ENCODE data around the gene C2orf92. TPM values are rescaled to one million over a fixed set of nuclear protein-coding genes. Genes with fewer than 3 reads are reported as not detected.

Gene C2orf92
- total and polyA plus RNA-seq, 5 donors = 3.8 to 8.3 (median 5.1) TPM

DNA sequence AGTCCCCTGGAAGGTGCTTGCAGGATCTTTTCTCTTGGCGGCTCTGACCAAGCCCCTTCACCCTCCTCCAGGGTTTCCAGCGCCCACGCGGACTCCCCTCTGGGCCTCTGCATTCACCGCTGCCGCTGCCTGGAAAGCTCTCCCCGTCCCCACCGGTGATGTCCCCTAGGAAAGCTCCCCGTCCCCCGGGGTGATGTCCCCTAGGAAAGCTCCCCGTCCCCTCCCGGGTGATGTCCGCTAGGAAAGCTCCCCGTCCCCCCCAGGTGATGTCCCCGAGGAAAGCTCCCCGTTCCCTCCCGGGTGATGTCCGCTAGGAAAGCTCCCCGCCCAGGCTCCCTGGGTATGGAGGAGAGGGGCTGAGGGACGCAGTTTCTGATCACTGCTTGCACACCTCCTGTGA, 71.7 kb downstream of the C2orf92 start:
- Histone ChIP-seq H3K9me3 (ENCODE audit: control insufficient read depth, low read length) (no peaks in the 10 kb centered on the region), H3K27ac (ENCODE audit: low read length) (no peak overlapping the region), H3K4me3 (ENCODE audit: low read length) (no peak overlapping the region), H3K4me1 (ENCODE audit: control insufficient read depth, insufficient read depth, low read length) (peaks cover 6% of the 10 kb centered on the region), H3K27me3 (ENCODE audit: control insufficient read depth, insufficient read depth) (no peaks in the 10 kb centered on the region)
- 94% methylated on average over 20 of the region's 20 CpGs for WGBS
- intact Hi-C loops (cut with DNase I) = no loop called here
- ATAC-seq (no peak), DNase-seq (peak in 2 of 3 donors; percentile 7 to 54)

DNA sequence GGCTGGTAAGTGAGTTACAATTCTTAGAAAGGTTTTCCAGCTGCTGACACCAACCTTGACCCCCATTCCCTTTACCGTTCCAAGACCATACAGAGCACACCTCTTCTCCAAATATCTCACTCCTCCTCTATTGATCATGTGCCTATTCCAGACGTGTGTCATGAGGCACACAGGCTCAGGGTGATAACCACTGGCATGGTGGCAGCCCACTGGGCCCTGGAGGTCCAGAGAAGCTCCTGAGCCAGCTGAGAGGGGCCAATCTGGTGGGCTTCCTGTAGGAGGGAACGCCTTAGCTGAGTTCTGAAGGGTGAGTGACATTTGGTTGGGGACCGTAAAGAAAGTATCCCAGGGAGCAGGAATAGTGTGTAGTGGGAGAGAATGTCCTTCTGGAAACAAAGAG, 72.2 kb downstream of the C2orf92 start:
- WGBS = 62% methylated on average over 4 of the region's 4 CpGs
- no peaks in the 10 kb centered on the region for H3K27me3 ChIP-seq (ENCODE audit: control insufficient read depth, insufficient read depth)
- intact Hi-C loops (cut with DNase I) = no loop called here
- H3K4me3 ChIP-seq (ENCODE audit: low read length) = no peak overlapping the region
- ATAC-seq = no peak
- H3K27ac ChIP-seq (ENCODE audit: low read length) = no peak overlapping the region
- peaks cover 6% of the 10 kb centered on the region for H3K4me1 ChIP-seq (ENCODE audit: control insufficient read depth, insufficient read depth, low read length)
- DNase-seq = no peak
- H3K9me3 ChIP-seq (ENCODE audit: control insufficient read depth, low read length) = no peaks in the 10 kb centered on the region

DNA sequence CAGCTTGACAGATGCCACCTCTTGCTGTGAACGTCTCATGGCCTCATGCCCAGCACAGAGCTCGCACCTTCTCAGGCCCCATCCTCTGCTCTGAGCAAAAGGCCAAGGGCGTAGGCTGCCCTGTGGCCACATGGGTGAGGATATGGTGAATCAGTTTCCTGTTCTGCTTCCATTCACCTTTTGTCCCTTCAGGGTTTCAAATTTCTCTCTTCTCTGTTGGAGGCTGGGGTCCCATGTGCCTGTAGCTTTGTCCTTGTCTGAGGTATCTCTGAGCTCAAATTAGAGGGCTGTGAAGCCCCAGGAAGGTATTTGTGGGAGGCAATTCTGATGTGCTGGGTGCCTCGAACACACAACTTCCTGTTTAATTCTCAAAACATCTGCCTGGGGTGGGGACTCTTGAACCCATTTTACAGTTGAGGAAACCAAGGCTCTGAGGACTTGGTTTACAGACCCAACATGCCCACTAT, 72.9 kb downstream of the C2orf92 start:
- Histone ChIP-seq H3K4me3 (ENCODE audit: low read length) (no peak overlapping the region), H3K27ac (ENCODE audit: low read length) (peak overlapping the region; percentile 5), H3K9me3 (ENCODE audit: control insufficient read depth, low read length) (no peaks in the 10 kb centered on the region), H3K4me1 (ENCODE audit: control insufficient read depth, insufficient read depth, low read length) (peaks cover 6% of the 10 kb centered on the region), H3K27me3 (ENCODE audit: control insufficient read depth, insufficient read depth) (no peaks in the 10 kb centered on the region)
- ATAC-seq (peak; percentile 82 to 85), DNase-seq (peak in 2 of 3 donors; percentile 55 to 76)
- WGBS = 47% methylated on average over 4 of the region's 4 CpGs
- intact Hi-C loops (cut with DNase I) = no loop called here

DNA sequence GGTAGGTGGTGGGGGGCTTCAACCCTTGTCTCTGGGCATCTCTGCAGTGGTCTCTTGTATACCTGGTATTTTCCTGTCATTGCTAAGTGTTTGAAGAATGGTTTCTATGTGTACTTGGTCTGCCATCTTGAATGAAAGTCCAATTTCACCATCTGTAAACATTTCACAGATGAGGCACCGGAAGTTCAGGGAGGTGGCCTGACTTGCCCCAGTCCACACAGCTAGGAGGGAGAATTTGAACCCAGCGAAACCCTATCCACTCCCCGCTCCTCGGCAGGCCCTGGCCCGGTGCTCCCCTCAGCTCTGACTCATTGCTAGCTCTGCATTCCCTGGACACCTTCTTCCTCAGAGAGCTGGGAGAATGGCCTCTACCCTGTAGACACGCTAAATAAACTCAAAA, 74.4 kb downstream of the C2orf92 start:
- Histone ChIP-seq H3K4me1 (ENCODE audit: control insufficient read depth, insufficient read depth, low read length) (peaks cover 9% of the 10 kb centered on the region), H3K27me3 (ENCODE audit: control insufficient read depth, insufficient read depth) (no peaks in the 10 kb centered on the region), H3K4me3 (ENCODE audit: low read length) (no peak overlapping the region), H3K9me3 (ENCODE audit: control insufficient read depth, low read length) (no peaks in the 10 kb centered on the region), H3K27ac (ENCODE audit: low read length) (no peak overlapping the region)
- intact Hi-C loops (cut with DNase I) = no loop called here
- DNase-seq (no peak), ATAC-seq (no peak)
- 96% methylated on average over 6 of the region's 6 CpGs for WGBS

DNA sequence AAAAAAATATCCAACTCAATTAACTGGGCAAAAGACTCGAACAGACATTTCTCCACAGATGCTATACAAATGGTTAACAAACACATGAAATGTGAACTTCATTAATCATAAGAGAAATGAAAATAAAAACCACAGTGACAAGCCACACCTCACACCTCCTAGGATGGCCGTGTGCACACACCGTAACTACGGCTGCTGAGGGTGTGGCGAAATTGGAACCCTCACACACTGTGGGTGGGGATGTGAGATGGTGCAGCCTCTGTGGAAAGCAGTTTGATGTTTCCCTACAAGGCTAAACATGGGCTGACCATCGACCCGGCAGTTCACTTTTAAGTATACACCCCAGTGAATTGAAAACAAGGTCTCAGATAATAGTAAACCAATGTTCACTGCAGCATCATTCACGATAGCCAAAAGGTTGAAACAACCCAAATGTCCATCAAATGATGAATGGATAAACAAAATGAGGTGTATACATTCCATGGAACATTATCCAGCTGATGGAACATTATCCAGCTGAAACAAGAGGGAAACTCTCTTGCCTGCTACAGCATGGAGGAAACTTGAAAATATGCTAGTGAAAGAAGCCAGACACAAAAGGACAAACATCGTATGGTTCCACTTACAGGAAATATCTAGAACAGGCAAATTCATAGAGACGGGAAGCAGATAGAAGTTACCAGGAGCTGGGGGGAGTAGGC, 76.1 kb downstream of the C2orf92 start:
- ATAC-seq = no peak
- intact Hi-C loops (cut with DNase I) = no loop called here
- DNase-seq = no peak
- peaks cover 9% of the 10 kb centered on the region for H3K4me1 ChIP-seq (ENCODE audit: control insufficient read depth, insufficient read depth, low read length)
- no peaks in the 10 kb centered on the region for H3K27me3 ChIP-seq (ENCODE audit: control insufficient read depth, insufficient read depth)
- H3K27ac ChIP-seq (ENCODE audit: low read length) = no peak overlapping the region
- 64% methylated on average over 10 of the region's 10 CpGs for WGBS
- no peak overlapping the region for H3K4me3 ChIP-seq (ENCODE audit: low read length)
- H3K9me3 ChIP-seq (ENCODE audit: control insufficient read depth, low read length) = no peaks in the 10 kb centered on the region

GRCh38 chr2:97747285-97747684, 77.8 kb downstream of the C2orf92 start:
- Histone ChIP-seq H3K9me3 (ENCODE audit: control insufficient read depth, low read length) (no peaks in the 10 kb centered on the region), H3K27ac (ENCODE audit: low read length) (no peak overlapping the region), H3K4me3 (ENCODE audit: low read length) (no peak overlapping the region), H3K27me3 (ENCODE audit: control insufficient read depth, insufficient read depth) (no peaks in the 10 kb centered on the region), H3K4me1 (ENCODE audit: control insufficient read depth, insufficient read depth, low read length) (peaks cover 7% of the 10 kb centered on the region)
- no peak for ATAC-seq
- intact Hi-C loops (cut with DNase I) = no loop called here
- WGBS = 66% methylated on average over 3 of the region's 3 CpGs
- DNase-seq = no peak

DNA sequence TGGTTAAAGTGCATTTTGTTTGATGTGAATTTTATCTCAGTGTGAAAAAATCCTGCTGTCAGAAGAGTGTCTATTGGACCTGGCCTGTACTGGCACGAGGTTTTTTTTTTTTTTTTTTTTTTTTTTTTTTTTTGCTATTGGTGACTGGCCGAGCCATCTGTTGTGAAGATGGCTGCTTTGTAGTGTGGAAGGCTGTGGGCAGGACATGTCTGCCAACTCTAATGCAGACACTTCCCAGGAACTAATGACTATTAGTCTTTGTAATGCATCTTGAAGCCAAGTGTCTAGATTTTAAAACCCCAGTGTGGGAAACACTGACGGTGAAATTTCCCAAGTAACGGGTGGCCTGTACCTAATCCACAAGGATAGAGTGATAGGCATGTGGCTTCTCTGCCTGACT, 78.2 kb downstream of the C2orf92 start:
- Histone ChIP-seq H3K9me3 (ENCODE audit: control insufficient read depth, low read length) (no peaks in the 10 kb centered on the region), H3K4me1 (ENCODE audit: control insufficient read depth, insufficient read depth, low read length) (peaks cover 5% of the 10 kb centered on the region), H3K27ac (ENCODE audit: low read length) (no peak overlapping the region), H3K4me3 (ENCODE audit: low read length) (no peak overlapping the region), H3K27me3 (ENCODE audit: control insufficient read depth, insufficient read depth) (no peaks in the 10 kb centered on the region)
- intact Hi-C loops (cut with DNase I) = no loop called here
- WGBS = 43% methylated on average over 4 of the region's 4 CpGs
- ATAC-seq (peak in 1 of 2 donors; percentile 26), DNase-seq (no peak)

GRCh38 chr2:97749581-97749980, 80.1 kb downstream of the C2orf92 start:
- WGBS = 55% methylated on average over 5 of the region's 5 CpGs
- Histone ChIP-seq H3K27ac (ENCODE audit: low read length) (no peak overlapping the region), H3K4me1 (ENCODE audit: control insufficient read depth, insufficient read depth, low read length) (peaks cover 3% of the 10 kb centered on the region), H3K27me3 (ENCODE audit: control insufficient read depth, insufficient read depth) (no peaks in the 10 kb centered on the region), H3K9me3 (ENCODE audit: control insufficient read depth, low read length) (no peaks in the 10 kb centered on the region), H3K4me3 (ENCODE audit: low read length) (no peak overlapping the region)
- DNase-seq (no peak), ATAC-seq (no peak)
- intact Hi-C loops (cut with DNase I) = no loop called here

DNA sequence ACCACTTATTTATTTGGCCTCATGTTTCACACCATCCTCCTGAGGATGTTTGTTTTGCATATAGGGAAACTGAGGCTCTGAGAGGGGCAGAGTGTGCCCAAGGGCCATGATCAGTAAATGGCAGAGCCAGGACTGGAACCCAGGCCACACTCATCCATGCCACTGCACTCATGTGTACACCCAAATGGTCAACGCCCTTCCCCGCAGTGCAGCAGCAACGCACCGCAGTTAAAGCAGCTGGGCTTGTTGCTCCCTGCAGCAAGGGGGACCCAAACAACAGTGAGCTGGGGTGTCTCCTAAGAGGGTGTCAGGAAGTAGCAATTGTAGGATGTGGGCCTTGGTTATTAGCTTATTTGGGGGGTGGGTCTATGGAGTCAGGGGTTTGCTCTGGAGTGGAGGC, 80.5 kb downstream of the C2orf92 start:
- WGBS = 97% methylated on average over 4 of the region's 4 CpGs
- H3K9me3 ChIP-seq (ENCODE audit: control insufficient read depth, low read length) = no peaks in the 10 kb centered on the region
- H3K4me3 ChIP-seq (ENCODE audit: low read length) = no peak overlapping the region
- no peaks in the 10 kb centered on the region for H3K27me3 ChIP-seq (ENCODE audit: control insufficient read depth, insufficient read depth)
- DNase-seq (no peak), ATAC-seq (no peak)
- no peak overlapping the region for H3K27ac ChIP-seq (ENCODE audit: low read length)
- intact Hi-C loops (cut with DNase I) = no loop called here
- H3K4me1 ChIP-seq (ENCODE audit: control insufficient read depth, insufficient read depth, low read length) = peaks cover 3% of the 10 kb centered on the region

- Histone ChIP-seq H3K9me3 (ENCODE audit: control insufficient read depth, low read length) (no peaks in the 10 kb centered on the region), H3K27me3 (ENCODE audit: control insufficient read depth, insufficient read depth) (no peaks in the 10 kb centered on the region), H3K27ac (ENCODE audit: low read length) (no peak overlapping the region), H3K4me3 (ENCODE audit: low read length) (no peak overlapping the region), H3K4me1 (ENCODE audit: control insufficient read depth, insufficient read depth, low read length) (peaks cover 3% of the 10 kb centered on the region)
- DNase-seq (peak in 1 of 3 donors; percentile 67), ATAC-seq (peak; percentile 54 to 88)
- WGBS = 30% methylated on average over 3 of the region's 3 CpGs
- intact Hi-C loops (cut with DNase I) = no loop called here
Observed at GRCh38 chr2:97751752-97752151, 82.2 kb downstream of the C2orf92 start.
